ENCODE data around the gene CACNA1C. TPM values are rescaled to one million over a fixed set of nuclear protein-coding genes. Genes with fewer than 3 reads are reported as not detected.

Gene CACNA1C
- total RNA-seq, 1 donor from 2014 or later = 15.6 TPM

GRCh38 chr12:2172491-2173214 is 119.9 kb downstream of the CACNA1C start:
- TF ChIP-seq CTCF (IDR thresholded peaks at IDR 0.05) = no peak
- Histone ChIP-seq H3K27me3 (peaks cover 4% of the 10 kb centered on the region), H3K36me3 (no peaks in the 10 kb centered on the region), H3K9me3 (no peaks in the 10 kb centered on the region), H3K4me1 (peaks cover 8% of the 10 kb centered on the region), H3K4me3 (no peak overlapping the region), H3K27ac (no peak overlapping the region)
- intact Hi-C loops (cut with DNase I) = no loop called here
- DNase-seq = no peak
- peak; percentile 6 for ATAC-seq

- TF ChIP-seq CTCF (IDR thresholded peaks at IDR 0.05) = no peak
- ATAC-seq (peak; percentile 28), DNase-seq (no peak)
- intact Hi-C loops (cut with DNase I) = no loop called here
- no peak overlapping the region for H3K27ac ChIP-seq
- H3K27me3 ChIP-seq = peaks cover 4% of the 10 kb centered on the region
- H3K4me1 ChIP-seq = peaks cover 14% of the 10 kb centered on the region
- H3K4me3 ChIP-seq = no peak overlapping the region
- no peaks in the 10 kb centered on the region for H3K36me3 ChIP-seq
- H3K9me3 ChIP-seq = no peaks in the 10 kb centered on the region
These were observed 121.2 kb downstream of the CACNA1C start for GRCh38 chr12:2173971-2174370.

DNA sequence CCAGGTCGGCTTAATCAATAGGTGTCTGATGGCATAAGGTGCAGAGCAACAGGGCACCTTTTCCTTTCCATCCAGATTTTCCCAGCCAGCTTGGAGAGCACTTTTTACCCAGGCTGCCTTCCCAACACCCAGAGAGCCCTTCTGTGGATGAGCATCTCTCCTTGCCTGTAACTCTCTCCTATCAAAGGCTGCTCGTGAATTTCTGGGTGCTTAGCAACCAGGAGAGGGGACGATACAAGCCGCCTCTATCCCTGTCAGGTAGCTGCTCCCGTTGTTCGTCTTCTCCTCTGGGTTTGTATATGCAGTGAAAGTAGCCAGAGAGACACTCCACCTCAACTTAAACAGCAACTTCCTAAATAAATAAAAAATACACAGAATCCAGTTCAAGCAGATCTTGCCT is 124.2 kb downstream of the CACNA1C start:
- intact Hi-C loops (cut with DNase I) = no loop called here

GRCh38 chr12:2177751-2178150 is 125.0 kb downstream of the CACNA1C start:
- peaks cover 4% of the 10 kb centered on the region for H3K27me3 ChIP-seq
- no peak overlapping the region for H3K27ac ChIP-seq
- H3K4me3 ChIP-seq = no peak overlapping the region
- intact Hi-C loops (cut with DNase I) = no loop called here
- no peaks in the 10 kb centered on the region for H3K36me3 ChIP-seq
- TF ChIP-seq CTCF (IDR thresholded peaks at IDR 0.05) = no peak
- H3K4me1 ChIP-seq = peaks cover 29% of the 10 kb centered on the region
- DNase-seq = no peak
- H3K9me3 ChIP-seq = no peaks in the 10 kb centered on the region
- ATAC-seq = no peak

More for the DNA sequence above, 124.2 kb downstream of the CACNA1C start:
- Histone ChIP-seq H3K36me3 (no peaks in the 10 kb centered on the region), H3K9me3 (no peaks in the 10 kb centered on the region), H3K27ac (no peak overlapping the region), H3K27me3 (peaks cover 4% of the 10 kb centered on the region), H3K4me1 (peaks cover 29% of the 10 kb centered on the region), H3K4me3 (no peak overlapping the region)
- DNase-seq (no peak), ATAC-seq (no peak)
- TF ChIP-seq CTCF (IDR thresholded peaks at IDR 0.05) = no peak

- no peaks in the 10 kb centered on the region for H3K9me3 ChIP-seq
- H3K27me3 ChIP-seq = peaks cover 4% of the 10 kb centered on the region
- ATAC-seq (no peak), DNase-seq (no peak)
- no peak for TF ChIP-seq CTCF (IDR thresholded peaks at IDR 0.05)
- no peak overlapping the region for H3K4me3 ChIP-seq
- peak overlapping the region; percentile 68 for H3K27ac ChIP-seq
- peaks cover 33% of the 10 kb centered on the region for H3K4me1 ChIP-seq
- intact Hi-C loops (cut with DNase I) = no loop called here
- H3K36me3 ChIP-seq = no peaks in the 10 kb centered on the region
These were observed 126.3 kb downstream of the CACNA1C start for GRCh38 chr12:2179058-2179457.

Measured in upper lobe of right lung (tissue), 1 donor.